G401.6 (cell line): ENCODE data around the gene SEMA5A.

ENCODE experiments used
- FAIRE-seq: peaks from 2 replicates; lab custom pipeline; 2012; peaks lifted over from hg19 to GRCh38; lab: Jason Lieb, UNC

SEMA5A gene

GRCh38 chr5:9265441-9266287, 280.2 kb downstream of the SEMA5A start:
- FAIRE-seq = no peak

GRCh38 chr5:9264301-9264700, 281.6 kb downstream of the SEMA5A start:
- no peak for FAIRE-seq

GRCh38 chr5:9263656-9264055, 282.2 kb downstream of the SEMA5A start:
- no peak for FAIRE-seq

- FAIRE-seq = no peak
These were observed 294.4 kb downstream of the SEMA5A start for GRCh38 chr5:9251379-9251980.

GRCh38 chr5:9249231-9249630, 296.6 kb downstream of the SEMA5A start:
- FAIRE-seq = no peak

GRCh38 chr5:9245071-9245470, 300.8 kb downstream of the SEMA5A start:
- FAIRE-seq = no peak

- no peak for FAIRE-seq
These were observed 301.5 kb downstream of the SEMA5A start for GRCh38 chr5:9244417-9244816.

GRCh38 chr5:9241479-9242305, 304.2 kb downstream of the SEMA5A start:
- no peak for FAIRE-seq

- FAIRE-seq = no peak
These were observed 305.4 kb downstream of the SEMA5A start for GRCh38 chr5:9240431-9240830.

GRCh38 chr5:9239626-9240025, 306.2 kb downstream of the SEMA5A start:
- no peak for FAIRE-seq

GRCh38 chr5:9239071-9239470, 306.8 kb downstream of the SEMA5A start:
- no peak for FAIRE-seq

- FAIRE-seq = no peak
These were observed 312.2 kb downstream of the SEMA5A start for GRCh38 chr5:9233712-9234111.

GRCh38 chr5:9233035-9233434, 312.8 kb downstream of the SEMA5A start:
- no peak for FAIRE-seq

- FAIRE-seq = no peak
These were observed 314.0 kb downstream of the SEMA5A start for GRCh38 chr5:9231842-9232241.

- FAIRE-seq = no peak
These were observed 315.5 kb downstream of the SEMA5A start for GRCh38 chr5:9230355-9230754.

- no peak for FAIRE-seq
These were observed 319.8 kb downstream of the SEMA5A start for GRCh38 chr5:9226016-9226536.

GRCh38 chr5:9222054-9222976, 323.6 kb downstream of the SEMA5A start:
- FAIRE-seq = no peak

GRCh38 chr5:9218358-9218757, 327.5 kb downstream of the SEMA5A start:
- FAIRE-seq = no peak

GRCh38 chr5:9212605-9213004, 333.3 kb downstream of the SEMA5A start:
- FAIRE-seq = no peak

GRCh38 chr5:9209846-9210492, 335.9 kb downstream of the SEMA5A start:
- FAIRE-seq = no peak

- FAIRE-seq = peak; percentile 23
These were observed 338.0 kb downstream of the SEMA5A start for GRCh38 chr5:9207817-9208418.
